ENCODE data around the gene ZNF682. TPM values are rescaled to one million over a fixed set of nuclear protein-coding genes. Genes with fewer than 3 reads are reported as not detected.

Gene ZNF682
- polyA plus RNA-seq, 1 donor from 2014 or later = 3.7 TPM

DNA sequence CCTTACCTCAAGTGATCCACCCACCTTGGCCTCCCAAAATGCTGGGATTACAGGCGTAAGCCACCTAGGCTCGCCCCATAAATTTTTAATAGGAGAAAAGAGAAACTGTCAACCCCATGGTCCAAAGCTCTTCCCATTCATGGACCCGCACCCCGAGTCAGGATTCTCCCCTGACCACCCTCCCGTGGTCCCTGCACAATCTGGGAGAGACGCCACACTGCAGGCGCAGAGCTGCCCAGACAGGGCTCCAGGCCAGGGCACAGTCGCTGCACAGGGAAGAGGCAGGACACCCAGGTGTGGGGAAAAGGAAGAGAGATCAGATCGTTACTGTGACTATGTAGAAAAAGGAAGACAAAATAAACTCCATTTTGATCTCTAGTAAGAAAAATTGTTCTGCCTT is 84.1 kb downstream of the ZNF682 start:
- no peaks in the 10 kb centered on the region for H3K9me3 Mint-ChIP-seq
- H3K36me3 Mint-ChIP-seq = peaks cover 2% of the 10 kb centered on the region
- H3K4me3 Mint-ChIP-seq = no peak overlapping the region
- H3K4me1 Mint-ChIP-seq = peaks cover 0 to 5% (median 4%) of the 10 kb centered on the region in 3 donors
- H3K27me3 Mint-ChIP-seq = no peaks in the 10 kb centered on the region
- no peak overlapping the region for H3K27ac Mint-ChIP-seq

Other genes starting within 250 kb of the ZNF682 start
- 24.5 TPM for gene ZNF506, start 217.8 kb downstream of the ZNF682 start, polyA plus RNA-seq
- 11.2 TPM for gene ZNF253, start 173.6 kb downstream of the ZNF682 start, polyA plus RNA-seq
- 11.2 TPM for gene ZNF93, start 138.6 kb downstream of the ZNF682 start, polyA plus RNA-seq
- gene ZNF90, start 38.5 kb upstream of the ZNF682 start, polyA plus RNA-seq = 3.9 TPM
- gene ZNF486, start 127.7 kb upstream of the ZNF682 start, polyA plus RNA-seq = 6.2 TPM

All from IgD-negative memory B cell (primary cell).